ENCODE data around the gene POU6F1. TPM values are rescaled to one million over a fixed set of nuclear protein-coding genes. Genes with fewer than 3 reads are reported as not detected.

POU6F1 gene
- total and polyA plus RNA-seq, 9 of the 15 experiments (the other 6 are each of a cell fraction or from before 2014, with no cell fraction given) = 0.14 to 3.3 (median 1.1) TPM

- TF ChIP-seq CREB3 (tag; conservative IDR thresholded peaks at IDR 0.05; ENCODE audit: low read depth) = 0 out of 2 replicates have a peak, but pooled peaks have one; percentile 16
- no peak for TF ChIP-seq ZFP91 (CRISPR knock-in tag; IDR thresholded peaks at IDR 0.05)
- 0 out of 2 replicates have a peak, but pooled peaks have one; percentile 53 for TF ChIP-seq HINFP (tag; conservative IDR thresholded peaks at IDR 0.05; ENCODE audit: low read depth)
- TF ChIP-seq CREB1 (IDR thresholded peaks at IDR 0.05) = no peak
- no peak for TF ChIP-seq CREB1 (CRISPR knock-in tag; IDR thresholded peaks at IDR 0.05)
- TF ChIP-seq YBX1 (IDR thresholded peaks at IDR 0.05) = no peak
- no peak for TF ChIP-seq ZNF280B (CRISPR knock-in tag; IDR thresholded peaks at IDR 0.05)
- TF ChIP-seq E2F3 (CRISPR knock-in tag; IDR thresholded peaks at IDR 0.05) = peak; percentile 88
- 0 out of 2 replicates have a peak, but pooled peaks have one; percentile 71 for TF ChIP-seq RHOXF2B (CRISPR knock-in tag; conservative IDR thresholded peaks at IDR 0.05)
- TF ChIP-seq MEF2D (tag; conservative IDR thresholded peaks at IDR 0.05; ENCODE audit: low read depth) = peak; percentile 93
- TF ChIP-seq SMARCA5 (IDR thresholded peaks at IDR 0.05) = peak; percentile 71
- TF ChIP-seq ESRRB (CRISPR knock-in tag; IDR thresholded peaks at IDR 0.05; ENCODE audit: borderline replicate concordance) = no peak
- TF ChIP-seq HDGF (IDR thresholded peaks at IDR 0.05) = no peak
- TF ChIP-seq ZNF24 (IDR thresholded peaks at IDR 0.05) = no peak
- no peak for TF ChIP-seq EWSR1 (IDR thresholded peaks at IDR 0.05; ENCODE audit: borderline replicate concordance, low read depth, partially characterized antibody)
- 0 out of 2 replicates have a peak, but pooled peaks have one; percentile 69 for TF ChIP-seq NFXL1 (CRISPR knock-in tag; IDR thresholded peaks at IDR 0.05)
- TF ChIP-seq ZNF146 (CRISPR knock-in tag; IDR thresholded peaks at IDR 0.05; ENCODE audit: unreplicated experiment) = no peak
- peak; percentile 85 for TF ChIP-seq ETV5 (CRISPR knock-in tag; IDR thresholded peaks at IDR 0.05; ENCODE audit: low read depth)
- no peak for TF ChIP-seq U2AF2 (optimal IDR thresholded peaks at IDR 0.05; ENCODE audit: low read depth, low read length)
- peak; percentile 83 for TF ChIP-seq SMAD4 (CRISPR knock-in tag; conservative IDR thresholded peaks at IDR 0.05)
- TF ChIP-seq HNRNPL (IDR thresholded peaks at IDR 0.05; ENCODE audit: low read depth, low read length) = no peak
These were observed 28.5 kb upstream of the POU6F1 start (continued) for GRCh38 chr12:51246254-51246853.

All from K562 (cell line).